T-helper 22 cell (primary cell): ENCODE data around the gene COCH.

ENCODE experiments used
- DNase-seq: peaks from one replicate; pipeline ENCODE4 v3.0.0-alpha.2; 2020; ENCODE audit warnings: low read depth

COCH gene

DNA sequence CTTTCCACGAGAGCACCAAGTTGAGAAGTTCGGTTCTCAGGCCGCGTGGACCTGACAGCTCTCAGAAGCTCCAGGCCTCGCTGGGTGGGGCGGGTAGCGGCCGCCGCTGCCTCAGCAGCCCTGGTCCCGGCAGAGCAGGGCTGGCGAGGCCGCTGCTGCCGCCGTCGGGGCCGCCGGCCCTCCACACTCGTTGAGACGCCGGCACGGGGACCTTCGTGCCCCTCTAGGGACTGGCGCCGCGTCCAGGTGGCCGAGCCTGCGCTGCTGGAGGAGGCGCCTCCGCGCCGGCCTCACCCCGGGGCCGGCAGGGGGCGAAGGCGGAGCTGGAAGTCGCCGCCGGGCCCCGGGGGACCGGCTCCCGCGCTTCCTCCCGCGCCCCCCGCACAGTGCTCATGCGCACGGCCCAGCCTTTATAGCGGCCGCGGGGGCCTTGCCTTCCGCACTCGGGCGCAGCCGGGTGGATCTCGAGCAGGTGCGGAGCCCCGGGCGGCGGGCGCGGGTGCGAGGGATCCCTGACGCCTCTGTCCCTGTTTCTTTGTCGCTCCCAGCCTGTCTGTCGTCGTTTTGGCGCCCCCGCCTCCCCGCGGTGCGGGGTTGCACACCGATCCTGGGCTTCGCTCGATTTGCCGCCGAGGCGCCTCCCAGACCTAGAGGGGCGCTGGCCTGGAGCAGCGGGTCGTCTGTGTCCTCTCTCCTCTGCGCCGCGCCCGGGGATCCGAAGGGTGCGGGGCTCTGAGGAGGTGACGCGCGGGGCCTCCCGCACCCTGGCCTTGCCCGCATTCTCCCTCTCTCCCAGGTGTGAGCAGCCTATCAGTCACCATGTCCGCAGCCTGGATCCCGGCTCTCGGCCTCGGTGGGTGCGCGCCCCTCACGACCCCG, at the start of gene COCH:
Gene COCH, plus strand, starts transcription at position 440 of the 879 bp plus-strand sequence. Its CDS starts 380 bp downstream, at position 820.
- DNase-seq = no peak

DNA sequence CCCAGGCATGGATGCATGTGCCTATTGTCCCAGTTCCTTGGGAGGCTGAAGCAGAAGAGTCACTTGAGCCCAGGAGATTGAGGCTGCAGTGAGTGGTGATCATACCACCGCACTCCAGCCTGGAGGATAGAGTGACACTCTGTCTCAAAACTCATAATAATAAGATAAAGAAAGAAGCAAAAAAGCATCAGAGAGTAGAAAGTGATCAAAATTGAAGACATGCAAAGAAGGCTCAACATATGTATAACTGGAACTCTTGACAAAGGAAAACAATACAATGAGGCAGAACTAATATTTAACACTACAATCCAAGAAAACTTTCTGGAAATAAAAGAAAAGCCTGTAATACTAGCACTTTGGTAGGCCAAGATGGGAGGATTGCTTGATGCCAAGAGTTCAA, 48.3 kb upstream of the COCH start:
- DNase-seq = no peak

DNA sequence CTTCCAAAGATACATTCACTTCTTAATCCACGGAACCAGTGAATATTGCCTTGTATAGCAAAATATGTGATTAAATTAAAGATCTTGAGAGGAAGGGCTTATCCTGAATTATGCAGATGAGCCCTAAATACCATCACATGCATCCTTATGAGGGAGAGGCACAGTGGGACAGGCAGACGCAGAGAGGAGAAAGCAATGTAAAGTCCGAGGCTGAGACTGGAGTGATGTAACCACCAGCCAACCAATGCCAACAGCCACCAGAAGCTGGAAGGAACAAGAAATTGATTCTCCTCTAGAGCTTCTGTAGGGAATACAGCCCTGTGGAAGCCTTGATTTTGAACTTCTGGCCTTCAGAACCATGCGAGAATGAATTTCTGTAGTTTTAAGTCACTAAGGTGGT, 44.5 kb upstream of the COCH start:
- no peak for DNase-seq

- no peak for DNase-seq
Measured at GRCh38 chr14:30834353-30834752, 40.0 kb upstream of the COCH start.

DNA sequence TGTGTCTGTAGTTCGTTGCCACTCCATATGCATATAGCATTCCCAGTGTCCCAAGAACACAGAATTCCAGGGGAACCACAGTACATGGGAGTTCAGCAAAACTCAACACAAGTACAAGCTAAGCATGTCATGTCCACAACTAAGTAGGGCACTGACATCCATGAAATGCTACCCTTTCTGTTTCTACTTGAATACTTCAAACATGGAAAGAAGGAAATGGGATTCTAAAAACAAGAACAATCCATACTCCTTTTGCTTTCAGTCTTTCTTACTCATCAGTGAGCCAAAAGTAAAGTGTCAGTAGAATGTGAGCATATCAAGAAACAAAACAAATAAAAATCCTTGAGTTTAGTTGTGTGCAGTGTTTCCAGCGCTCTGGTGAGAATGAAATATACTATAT, 36.0 kb upstream of the COCH start:
- DNase-seq = no peak

- no peak for DNase-seq
Measured at GRCh38 chr14:30840086-30840779, 34.1 kb upstream of the COCH start.

GRCh38 chr14:30842431-30842830, 31.9 kb upstream of the COCH start:
- no peak for DNase-seq

GRCh38 chr14:30848449-30849240, 25.7 kb upstream of the COCH start:
- no peak for DNase-seq

DNA sequence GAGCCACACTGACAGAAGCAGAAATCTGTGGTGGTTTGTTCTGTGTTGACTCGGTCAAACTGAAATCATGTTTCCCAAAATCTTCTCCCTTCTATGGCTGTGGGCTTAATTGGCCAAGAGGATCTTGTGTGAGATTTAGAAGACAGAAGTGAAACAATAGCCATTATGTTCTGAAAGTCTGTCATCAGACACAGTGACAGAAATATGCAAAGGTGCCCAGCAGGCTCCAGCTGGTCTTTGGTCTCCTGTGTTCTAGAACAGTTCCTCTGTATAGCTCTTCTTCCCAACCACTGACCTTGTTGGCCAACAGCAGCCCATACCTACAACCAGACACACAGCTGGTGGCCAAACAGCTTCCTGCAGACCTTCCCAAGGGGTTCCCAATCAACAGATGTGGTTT, 25.0 kb upstream of the COCH start:
- no peak for DNase-seq

GRCh38 chr14:30849983-30850382, 24.4 kb upstream of the COCH start:
- no peak for DNase-seq

DNA sequence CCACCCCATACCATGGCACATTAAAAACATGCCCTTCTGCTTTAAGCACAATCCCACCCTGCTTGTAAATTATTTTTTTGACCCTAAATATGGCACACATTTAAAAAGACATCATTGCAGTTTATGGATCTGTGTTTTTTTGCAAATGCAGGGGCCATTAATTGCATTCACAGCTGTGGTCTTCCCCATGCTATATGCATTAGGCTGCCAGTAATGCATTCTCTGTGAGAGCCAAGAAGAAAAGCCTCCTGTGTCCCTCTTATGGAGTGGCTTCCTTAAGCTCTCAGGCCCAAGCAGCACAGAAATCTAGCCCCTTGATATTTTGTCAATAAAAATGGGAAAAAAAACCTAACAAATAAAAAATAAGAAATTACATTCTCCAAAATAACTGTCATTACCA, 20.4 kb upstream of the COCH start:
- no peak for DNase-seq

DNA sequence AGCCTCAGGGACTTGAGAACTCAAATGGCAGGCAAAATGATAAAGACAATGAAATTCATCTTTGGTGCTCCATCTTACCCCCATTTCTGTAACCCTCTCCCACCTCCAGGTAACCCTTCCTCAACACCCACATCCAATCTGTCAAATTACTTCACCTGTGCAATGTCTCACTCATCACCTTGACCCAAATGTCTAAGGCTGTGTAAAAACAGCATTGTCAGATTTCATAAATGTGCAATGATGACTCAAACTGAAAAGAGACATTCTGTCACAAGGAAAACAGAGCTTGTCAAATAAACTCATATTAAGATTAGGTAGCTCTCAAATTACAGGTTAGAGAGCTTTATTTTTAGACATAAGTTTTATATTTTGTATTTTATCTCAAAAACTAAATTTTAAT, 19.9 kb upstream of the COCH start:
- DNase-seq = no peak

- DNase-seq = no peak
Measured at GRCh38 chr14:30855345-30856037, 18.9 kb upstream of the COCH start.

- no peak for DNase-seq
Measured at GRCh38 chr14:30861200-30861599, 13.2 kb upstream of the COCH start.

DNA sequence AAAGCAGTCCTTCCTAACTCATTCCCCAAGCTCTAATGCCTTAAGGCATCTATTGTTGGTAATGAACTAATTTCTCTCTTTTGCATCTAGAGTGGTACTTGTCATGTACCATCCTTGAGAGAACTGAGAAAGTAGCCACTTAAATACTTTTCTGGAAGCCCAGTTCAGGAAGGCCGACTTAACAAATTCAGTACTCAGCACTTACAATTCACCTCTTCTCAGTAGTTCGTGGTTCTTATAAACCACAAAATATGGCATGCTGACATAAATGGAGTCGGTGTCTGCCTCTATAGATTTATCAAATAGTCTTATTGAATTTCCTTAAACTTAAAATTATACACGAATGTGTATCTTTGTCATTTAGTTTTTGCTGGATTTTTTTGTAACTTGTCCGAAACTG, 9.4 kb upstream of the COCH start:
- DNase-seq = no peak

DNA sequence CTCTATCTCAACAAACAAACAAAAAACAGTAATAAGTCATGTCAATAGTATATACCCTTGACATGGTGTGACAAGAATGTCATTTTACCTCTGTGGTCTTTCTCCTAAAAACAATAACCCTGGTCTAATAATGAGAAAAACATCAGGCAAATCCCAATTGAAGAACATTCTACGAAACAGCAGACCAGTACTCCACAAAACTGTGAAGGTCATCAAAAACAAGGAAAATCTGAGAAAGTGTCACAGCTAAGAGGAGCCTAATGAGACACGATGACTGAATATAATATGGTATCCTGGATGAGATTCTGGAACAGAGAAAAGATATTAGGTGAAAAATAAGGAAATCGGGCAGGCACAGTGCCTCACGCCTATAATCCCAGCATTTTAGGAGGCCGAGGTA, 5.6 kb upstream of the COCH start:
- DNase-seq = no peak

- no peak for DNase-seq
Measured at GRCh38 chr14:30869551-30870155, 4.7 kb upstream of the COCH start.

DNA sequence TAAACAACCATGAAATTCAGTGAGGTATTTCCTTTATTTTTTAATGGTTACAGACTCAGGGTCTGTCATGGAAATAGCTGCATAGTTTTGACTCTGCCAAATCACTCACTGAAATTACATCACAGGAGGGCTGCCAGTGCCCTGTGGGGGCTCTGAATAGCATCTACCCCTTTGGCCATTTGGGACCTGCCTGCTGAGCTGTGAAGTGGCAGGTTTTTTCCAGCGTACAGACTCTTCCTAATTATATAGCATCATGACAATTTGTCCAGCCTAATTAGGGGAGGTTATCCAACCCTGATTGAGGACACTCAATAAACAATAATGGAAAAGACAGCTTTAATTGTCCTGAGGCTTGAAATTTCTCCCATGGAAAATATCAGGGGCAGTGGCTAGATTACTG, 1.8 kb upstream of the COCH start:
- no peak for DNase-seq

- DNase-seq = no peak
Measured at GRCh38 chr14:30873308-30874119, 845 bp upstream of the COCH start.

- no peak for DNase-seq
Measured at GRCh38 chr14:30874999-30875787, 834 bp downstream of the COCH start.
